ENCODE data around the gene ATF4.

ATF4 gene

DNA sequence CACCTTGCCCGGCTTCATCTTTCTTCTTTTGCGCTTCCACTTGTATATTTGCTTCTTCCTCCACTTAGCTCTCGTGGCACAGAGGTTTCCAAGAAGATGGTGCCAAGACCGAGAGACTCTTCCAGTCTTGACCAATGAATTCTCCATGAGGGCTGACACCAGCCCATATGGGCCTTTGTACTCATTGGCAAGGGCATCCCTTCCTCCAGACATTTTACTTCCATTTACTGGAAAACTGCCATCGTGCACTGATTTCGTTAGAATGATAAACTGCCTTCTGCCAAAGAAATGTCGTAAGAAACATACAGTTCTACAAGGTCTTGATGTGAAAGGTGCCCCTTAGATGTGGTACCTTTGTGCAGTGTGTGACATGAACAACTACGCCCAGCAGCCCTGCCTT lies 22.9 kb upstream of the ATF4 start:
- Mint-ChIP-seq H3K27ac (peak overlapping the region in 1 of 3 experiments; percentile 86), H3K9me3 (no peaks in the 10 kb centered on the region), H3K4me1 (peaks cover 43% of the 10 kb centered on the region), H3K36me3 (ENCODE audit: low read depth) (no peaks in the 10 kb centered on the region), H3K27me3 (ENCODE audit: low read depth) (peaks cover 3% of the 10 kb centered on the region), H3K4me3 (no peak overlapping the region)
- TF ChIP-seq CTCF (IDR thresholded peaks at IDR 0.05; ENCODE audit: unreplicated experiment in 3 of 3), result no peak

- no peaks in the 10 kb centered on the region for H3K9me3 Mint-ChIP-seq
- H3K36me3 Mint-ChIP-seq (ENCODE audit: low read depth), result peaks cover under 1% of the 10 kb centered on the region
- TF ChIP-seq CTCF (IDR thresholded peaks at IDR 0.05; ENCODE audit: unreplicated experiment in 3 of 3), result no peak
- H3K27me3 Mint-ChIP-seq (ENCODE audit: low read depth), result peaks cover 3% of the 10 kb centered on the region
- peak overlapping the region in 2 of 3 experiments; percentile 23 to 39 for H3K27ac Mint-ChIP-seq
- H3K4me3 Mint-ChIP-seq, result peak overlapping the region in 1 of 3 experiments; percentile 31
- peaks cover 50% of the 10 kb centered on the region for H3K4me1 Mint-ChIP-seq
Observed at GRCh38 chr22:39498368-39498767, 22.0 kb upstream of the ATF4 start.

DNA sequence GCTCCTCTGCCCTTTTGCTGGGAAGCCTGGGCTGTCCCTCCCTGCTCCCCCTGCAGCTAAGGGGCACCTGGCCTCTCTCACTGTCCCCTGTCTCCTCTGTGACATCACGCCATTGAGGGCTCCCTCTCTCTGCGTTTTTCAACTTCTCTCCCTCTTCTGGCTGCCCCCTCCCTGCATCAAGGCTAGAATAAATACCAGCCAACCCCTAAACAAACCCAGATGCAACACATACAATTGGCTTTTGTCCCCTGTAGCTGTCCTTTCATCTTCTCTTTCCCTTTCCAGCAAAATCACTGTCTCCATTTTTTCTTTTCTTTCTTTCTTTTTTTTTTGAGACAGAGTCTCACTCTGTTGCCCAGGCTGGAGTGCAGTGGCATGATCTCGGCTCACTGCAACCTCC lies 21.6 kb upstream of the ATF4 start:
- H3K4me1 Mint-ChIP-seq, result peaks cover 55% of the 10 kb centered on the region
- H3K27ac Mint-ChIP-seq, result no peak overlapping the region
- H3K36me3 Mint-ChIP-seq (ENCODE audit: low read depth), result peaks cover 3% of the 10 kb centered on the region
- H3K9me3 Mint-ChIP-seq, result no peaks in the 10 kb centered on the region
- peaks cover 3% of the 10 kb centered on the region for H3K27me3 Mint-ChIP-seq (ENCODE audit: low read depth)
- no peak for TF ChIP-seq CTCF (IDR thresholded peaks at IDR 0.05; ENCODE audit: unreplicated experiment in 3 of 3)
- no peak overlapping the region for H3K4me3 Mint-ChIP-seq

DNA sequence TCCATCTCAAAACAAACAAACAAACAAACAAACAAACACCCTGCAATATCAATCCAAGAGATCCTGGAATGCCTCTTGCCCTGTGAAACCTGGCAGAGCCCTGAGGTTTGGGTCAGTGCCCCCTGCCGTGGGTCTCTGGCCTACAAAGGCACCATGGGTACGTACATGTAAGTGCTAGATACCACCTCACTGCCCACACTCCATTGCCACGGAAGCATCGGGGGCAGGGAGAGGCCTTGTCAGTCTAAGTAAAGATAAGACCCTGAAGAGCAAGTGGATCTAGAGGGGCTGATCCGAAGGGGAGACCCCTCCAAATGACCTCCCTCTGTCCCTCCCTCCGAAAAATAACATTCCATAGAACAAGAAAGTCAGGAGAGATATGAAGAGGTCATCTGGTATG lies 20.3 kb upstream of the ATF4 start:
- Mint-ChIP-seq H3K27ac (peak overlapping the region; percentile 58 to 96 (median 96)), H3K4me3 (peak overlapping the region; percentile 32 to 58 (median 43)), H3K4me1 (peaks cover 56% of the 10 kb centered on the region), H3K9me3 (no peaks in the 10 kb centered on the region), H3K36me3 (ENCODE audit: low read depth) (peaks cover 10% of the 10 kb centered on the region), H3K27me3 (ENCODE audit: low read depth) (peaks cover 3% of the 10 kb centered on the region)
- TF ChIP-seq CTCF (IDR thresholded peaks at IDR 0.05; ENCODE audit: unreplicated experiment in 3 of 3), result no peak

DNA sequence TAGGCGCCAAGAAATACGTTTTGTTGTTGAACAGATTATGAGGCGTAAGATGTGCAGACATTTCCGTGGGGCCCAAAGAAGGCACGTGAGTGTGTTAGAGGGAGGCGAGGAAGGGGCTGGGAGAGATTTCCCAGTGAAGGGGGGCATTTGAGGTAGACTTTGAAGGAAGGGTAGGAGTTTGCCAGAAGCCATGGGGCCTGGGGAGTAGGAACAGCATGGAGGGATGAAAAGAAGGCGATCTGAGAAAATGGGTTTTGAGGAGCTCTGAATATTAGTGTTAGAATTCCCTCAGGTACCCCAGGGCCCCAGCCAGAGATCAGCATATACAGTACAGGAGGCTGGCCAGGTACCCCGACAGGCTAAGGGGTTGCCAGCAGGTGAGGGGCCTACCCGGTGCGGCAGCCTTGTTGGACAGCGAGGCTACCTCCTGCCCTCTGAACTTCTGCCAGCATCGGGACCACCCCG lies 18.7 kb upstream of the ATF4 start:
- H3K27ac Mint-ChIP-seq, result peak overlapping the region; percentile 83 to 96 (median 96)
- TF ChIP-seq CTCF (IDR thresholded peaks at IDR 0.05; ENCODE audit: unreplicated experiment in 3 of 3), result no peak
- peak overlapping the region; percentile 97 to 98 (median 97) for H3K4me3 Mint-ChIP-seq
- peaks cover 3% of the 10 kb centered on the region for H3K27me3 Mint-ChIP-seq (ENCODE audit: low read depth)
- H3K9me3 Mint-ChIP-seq, result no peaks in the 10 kb centered on the region
- H3K36me3 Mint-ChIP-seq (ENCODE audit: low read depth), result peaks cover 25% of the 10 kb centered on the region
- H3K4me1 Mint-ChIP-seq, result peaks cover 50% of the 10 kb centered on the region

DNA sequence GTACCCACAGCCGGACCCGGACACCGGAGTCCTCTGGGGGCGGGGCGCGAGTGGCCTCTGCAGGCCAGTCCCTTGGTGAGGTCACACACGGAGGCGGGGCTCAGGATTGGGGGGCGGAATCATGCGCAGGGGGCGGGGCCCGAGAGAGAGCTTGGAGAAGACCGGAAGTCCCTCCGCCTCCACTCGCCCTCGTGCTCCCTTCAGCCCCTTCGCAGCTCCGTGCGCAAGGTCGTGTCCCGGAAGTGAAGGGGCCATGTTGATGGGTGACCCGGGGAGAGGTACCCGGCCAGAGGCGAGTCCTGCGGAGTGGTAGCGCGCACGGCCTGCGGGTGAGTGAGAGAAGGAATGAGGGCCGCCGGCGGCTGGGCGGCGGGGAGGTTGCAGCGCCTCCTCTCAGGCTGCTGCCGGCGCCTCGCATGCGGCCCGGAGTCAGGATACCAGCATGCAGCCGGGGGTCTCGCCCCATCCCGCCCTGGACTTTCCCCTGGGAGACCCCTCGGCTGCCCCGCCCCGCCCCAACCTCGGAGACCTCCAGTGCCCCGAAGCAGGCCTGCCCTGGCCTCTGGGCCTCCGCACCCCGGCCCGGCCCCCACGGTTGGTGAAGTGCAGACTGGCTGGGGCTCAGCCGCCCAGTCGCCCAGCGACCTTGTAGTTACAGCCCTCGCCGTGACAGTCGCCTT lies 18.1 kb upstream of the ATF4 start, which contains the start of gene MIEF1:
MIEF1 (plus strand) TSS at position 182 of the 680 bp plus-strand sequence. CDS start 9,005 bp downstream, outside the sequence.
- Mint-ChIP-seq H3K27ac (peak within 1 kb of the TSS; percentile 83 to 96 (median 96)), H3K36me3 (ENCODE audit: low read depth) (peaks cover 30% of the 10 kb centered on the region), H3K27me3 (ENCODE audit: low read depth) (peaks cover 3% of the 10 kb centered on the region), H3K4me3 (peak within 1 kb of the TSS; percentile 97 to 98 (median 97)), H3K9me3 (no peaks in the 10 kb centered on the region), H3K4me1 (peaks cover 49% of the 10 kb centered on the region)
- TF ChIP-seq CTCF (IDR thresholded peaks at IDR 0.05; ENCODE audit: unreplicated experiment in 3 of 3), result no peak

Data from nephron (organoid).